Suprapubic skin (tissue), 4 donors: ENCODE results near the gene IQGAP3. TPM values are rescaled to one million over a fixed set of nuclear protein-coding genes. Genes with fewer than 3 reads are reported as not detected.

Experiments
- DNase-seq, 2 donors: peaks; one replicate each; pipeline ENCODE4 v3.0.0-alpha.2; 2019; ENCODE audit warnings: low spot score in 2 of 2
- H3K27ac ChIP-seq: fragments of 200-600 bp; sonication (generic); one replicate; pipeline ENCODE4 v1.5.1; 2019
- H3K27me3 ChIP-seq: fragments of 200-600 bp; sonication (generic); one replicate; pipeline ENCODE4 v1.5.1; 2019
- H3K36me3 ChIP-seq: fragments of 200-600 bp; sonication (generic); one replicate; pipeline ENCODE4 v1.5.1; 2019
- H3K4me1 ChIP-seq: fragments of 200-600 bp; sonication (generic); one replicate; pipeline ENCODE4 v1.5.1; 2019
- H3K4me3 ChIP-seq: fragments of 200-600 bp; sonication (generic); one replicate; pipeline ENCODE4 v1.5.1; 2019; ENCODE audit warnings: mild to moderate bottlenecking
- H3K9me3 ChIP-seq: fragments of 200-600 bp; sonication (generic); one replicate; pipeline ENCODE4 v1.5.1; 2019
- EP300 ChIP-seq: sonication (generic); formaldehyde crosslinking; IDR thresholded peaks from one replicate; pipeline ENCODE4 v1.6.1; 2017; ENCODE audit warnings: antibody characterized with exemption
- POLR2A ChIP-seq, 2 donors: fragments of 450-650 bp; IDR thresholded peaks; one replicate each; pipeline ENCODE4 v1.6.1; 2017; ENCODE audit warnings: antibody characterized with exemption in 2 of 2, mild to moderate bottlenecking in 2 of 2, moderate library complexity in 2 of 2
- POLR2AphosphoS5 ChIP-seq, 3 donors: sonication (generic); formaldehyde crosslinking; IDR thresholded peaks; one replicate each; pipeline ENCODE4 v1.6.1; 2017; ENCODE audit warnings: antibody characterized with exemption in 3 of 3
- WGBS: methylation state at CpG from one replicate; pipeline ENCODE4 v1.1.5; 2018; 5-methylcytosine and 5-hydroxymethylcytosine counted together
- total RNA-seq, 4 donors: library from RNA; depleted of rRNA; stranded (reverse); fragments of >200 nt; gene quantifications; one replicate each; pipeline ENCODE4 v1.1.0, GENCODE V29; 2016
- TF ChIP-seq, protein P1 (sequence below), 2 donors: fragments of 200-600 bp in 1 of 2; fragments of 450-650 bp in 1 of 2; sonication (generic) in 1 of 2; IDR thresholded peaks; one replicate each; pipeline ENCODE4 v1.5.1; 2016 to 2019; ENCODE audit warnings: antibody characterized with exemption in 2 of 2, mild to moderate bottlenecking in 1 of 2, moderate library complexity in 1 of 2

IQGAP3 gene
- total RNA-seq, 4 donors from 2014 or later: 2.2 to 5.7 (median 4.5) TPM

DNA sequence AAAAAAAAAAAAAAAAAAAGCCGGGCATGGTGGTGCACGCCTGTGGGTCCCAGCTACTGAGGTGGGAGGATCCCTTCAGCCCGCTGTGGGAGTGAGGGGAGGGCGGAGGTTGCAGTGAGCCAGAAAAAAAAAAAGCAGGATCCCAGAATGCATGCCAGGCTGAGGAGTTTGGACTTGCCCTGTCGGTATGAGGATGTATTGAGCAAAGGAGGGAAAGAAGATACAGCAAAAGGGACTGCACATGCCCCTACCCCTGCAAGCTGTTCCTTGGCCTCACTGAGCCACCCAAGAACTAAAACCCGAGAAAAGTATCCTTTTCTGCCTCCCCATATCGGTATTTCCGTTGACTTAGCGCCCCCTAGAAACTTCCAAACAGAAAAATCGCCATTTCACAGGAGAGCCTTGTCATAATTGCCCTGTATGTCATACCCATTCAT lies 30.2 kb upstream of the IQGAP3 start:
- TF ChIP-seq POLR2AphosphoS5 (IDR thresholded peaks at IDR 0.05) (no peak), EP300 (no peak), POLR2A (IDR thresholded peaks at IDR 0.05) (no peak)
- TF ChIP-seq, protein P1, sequence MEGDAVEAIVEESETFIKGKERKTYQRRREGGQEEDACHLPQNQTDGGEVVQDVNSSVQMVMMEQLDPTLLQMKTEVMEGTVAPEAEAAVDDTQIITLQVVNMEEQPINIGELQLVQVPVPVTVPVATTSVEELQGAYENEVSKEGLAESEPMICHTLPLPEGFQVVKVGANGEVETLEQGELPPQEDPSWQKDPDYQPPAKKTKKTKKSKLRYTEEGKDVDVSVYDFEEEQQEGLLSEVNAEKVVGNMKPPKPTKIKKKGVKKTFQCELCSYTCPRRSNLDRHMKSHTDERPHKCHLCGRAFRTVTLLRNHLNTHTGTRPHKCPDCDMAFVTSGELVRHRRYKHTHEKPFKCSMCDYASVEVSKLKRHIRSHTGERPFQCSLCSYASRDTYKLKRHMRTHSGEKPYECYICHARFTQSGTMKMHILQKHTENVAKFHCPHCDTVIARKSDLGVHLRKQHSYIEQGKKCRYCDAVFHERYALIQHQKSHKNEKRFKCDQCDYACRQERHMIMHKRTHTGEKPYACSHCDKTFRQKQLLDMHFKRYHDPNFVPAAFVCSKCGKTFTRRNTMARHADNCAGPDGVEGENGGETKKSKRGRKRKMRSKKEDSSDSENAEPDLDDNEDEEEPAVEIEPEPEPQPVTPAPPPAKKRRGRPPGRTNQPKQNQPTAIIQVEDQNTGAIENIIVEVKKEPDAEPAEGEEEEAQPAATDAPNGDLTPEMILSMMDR (IDR thresholded peaks at IDR 0.05): no peak
- 20% methylated on average over 10 of the region's 10 CpGs for WGBS
- peaks cover 13% of the 10 kb centered on the region for H3K36me3 ChIP-seq
- H3K9me3 ChIP-seq: no peaks in the 10 kb centered on the region
- no peak overlapping the region for H3K4me3 ChIP-seq
- H3K4me1 ChIP-seq: peaks cover 24% of the 10 kb centered on the region
- no peak overlapping the region for H3K27ac ChIP-seq
- no peak for DNase-seq
- H3K27me3 ChIP-seq: no peaks in the 10 kb centered on the region

DNA sequence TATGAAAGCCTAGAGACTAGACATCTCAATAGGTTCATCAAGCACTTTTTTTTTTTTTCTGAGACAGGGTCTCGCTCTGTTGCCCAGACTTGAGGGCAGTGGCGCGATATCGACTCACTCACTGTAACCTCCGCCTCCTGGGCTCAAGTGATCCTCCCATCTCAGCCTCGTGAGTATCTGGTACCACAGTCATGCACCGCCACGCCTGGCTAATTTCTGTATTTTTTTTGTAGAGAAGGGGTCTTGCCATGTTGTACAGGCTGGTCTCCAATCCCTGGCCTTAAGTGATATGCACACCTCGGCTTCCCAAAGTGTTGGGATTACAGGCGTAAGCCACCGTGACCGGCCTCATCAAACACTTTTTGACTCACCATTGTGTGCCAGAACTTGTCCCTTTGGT lies 29.5 kb upstream of the IQGAP3 start:
- Histone ChIP-seq H3K27me3 (no peaks in the 10 kb centered on the region), H3K4me3 (peak overlapping the region; percentile 67), H3K4me1 (peaks cover 24% of the 10 kb centered on the region), H3K27ac (peak overlapping the region; percentile 70), H3K9me3 (no peaks in the 10 kb centered on the region), H3K36me3 (peaks cover 20% of the 10 kb centered on the region)
- WGBS: 58% methylated on average over 12 of the region's 12 CpGs
- DNase-seq: no peak
- TF ChIP-seq EP300 (no peak), POLR2A (IDR thresholded peaks at IDR 0.05) (no peak)

DNA sequence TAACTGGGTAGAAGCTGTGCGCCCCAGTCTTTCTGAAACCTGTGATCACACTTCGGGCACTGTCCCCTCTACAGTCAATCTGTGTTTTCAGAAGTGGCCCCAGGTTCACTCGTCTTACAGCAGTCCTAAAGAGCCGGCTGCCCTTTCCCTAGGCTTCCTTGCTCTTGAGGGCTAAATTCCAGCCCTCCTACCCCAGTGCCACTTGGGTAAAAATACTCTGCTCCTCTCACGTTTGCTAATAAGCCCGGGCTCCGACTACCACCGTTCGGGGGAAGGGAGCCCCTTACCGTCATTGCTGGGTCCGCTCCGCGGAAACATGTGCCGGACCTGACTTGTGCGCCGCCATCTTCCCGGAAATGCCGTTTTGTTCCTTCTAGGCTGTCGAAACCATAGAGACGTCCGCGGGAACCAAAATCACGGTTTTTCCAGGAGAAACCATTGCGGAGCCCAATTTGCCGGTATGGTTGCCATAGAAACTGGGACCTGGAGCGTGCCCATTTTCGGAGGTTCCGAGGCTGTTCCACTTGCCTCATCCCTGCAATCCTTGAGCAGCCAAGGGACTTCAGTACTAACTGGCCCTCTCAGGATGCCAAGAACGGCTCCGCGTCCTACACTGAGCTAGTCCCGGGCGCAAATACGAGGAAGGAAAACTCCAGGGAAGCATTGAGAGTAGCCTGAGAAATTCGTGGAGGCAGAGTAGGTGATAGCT lies 28.9 kb upstream of the IQGAP3 start, which contains the start of gene GPATCH4:
GPATCH4 (minus strand) TSS at position 358 of the 709 bp plus-strand sequence.
- peak; percentile 89 to 90 for DNase-seq
- Histone ChIP-seq H3K4me3 (peak within 1 kb of the TSS; percentile 67), H3K9me3 (no peaks in the 10 kb centered on the region), H3K27me3 (no peaks in the 10 kb centered on the region), H3K4me1 (peaks cover 24% of the 10 kb centered on the region), H3K36me3 (peaks cover 26% of the 10 kb centered on the region), H3K27ac (peak within 1 kb of the TSS; percentile 70)
- no peak for TF ChIP-seq EP300
- peak in 1 of 3 donors; percentile 46 for TF ChIP-seq POLR2AphosphoS5 (IDR thresholded peaks at IDR 0.05)
- TF ChIP-seq, protein P1 (IDR thresholded peaks at IDR 0.05): no peak
- peak in 1 of 2 donors; percentile 43 for TF ChIP-seq POLR2A (IDR thresholded peaks at IDR 0.05)
- under 1% methylated on average over 22 of the region's 35 CpGs for WGBS

DNA sequence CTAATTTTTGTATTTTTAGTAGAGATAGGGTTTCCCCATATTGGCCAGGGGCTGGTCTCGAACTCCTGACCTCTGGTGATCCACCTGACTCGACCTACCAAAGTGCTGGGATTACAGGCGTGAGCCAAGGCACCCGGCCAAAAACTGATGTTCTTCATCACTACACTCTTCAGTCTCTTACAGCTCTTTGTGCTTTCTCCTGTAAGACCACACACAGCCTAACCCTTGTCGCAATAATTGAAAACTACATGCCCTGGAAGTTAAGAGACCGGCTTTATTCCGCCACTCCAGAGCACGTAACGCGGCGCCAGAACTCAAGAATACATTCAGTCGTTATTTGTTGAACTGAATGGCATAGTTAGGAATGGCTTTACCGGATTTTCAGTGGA lies 28.4 kb upstream of the IQGAP3 start:
- peaks cover 24% of the 10 kb centered on the region for H3K4me1 ChIP-seq
- no peak for DNase-seq
- 4% methylated on average over 13 of the region's 13 CpGs for WGBS
- H3K27ac ChIP-seq: peak overlapping the region; percentile 70
- no peaks in the 10 kb centered on the region for H3K27me3 ChIP-seq
- H3K4me3 ChIP-seq: peak overlapping the region; percentile 67
- TF ChIP-seq POLR2AphosphoS5 (IDR thresholded peaks at IDR 0.05) (no peak), POLR2A (IDR thresholded peaks at IDR 0.05) (no peak), EP300 (no peak)
- TF ChIP-seq, protein P1 (IDR thresholded peaks at IDR 0.05): no peak
- peaks cover 32% of the 10 kb centered on the region for H3K36me3 ChIP-seq
- H3K9me3 ChIP-seq: no peaks in the 10 kb centered on the region

DNA sequence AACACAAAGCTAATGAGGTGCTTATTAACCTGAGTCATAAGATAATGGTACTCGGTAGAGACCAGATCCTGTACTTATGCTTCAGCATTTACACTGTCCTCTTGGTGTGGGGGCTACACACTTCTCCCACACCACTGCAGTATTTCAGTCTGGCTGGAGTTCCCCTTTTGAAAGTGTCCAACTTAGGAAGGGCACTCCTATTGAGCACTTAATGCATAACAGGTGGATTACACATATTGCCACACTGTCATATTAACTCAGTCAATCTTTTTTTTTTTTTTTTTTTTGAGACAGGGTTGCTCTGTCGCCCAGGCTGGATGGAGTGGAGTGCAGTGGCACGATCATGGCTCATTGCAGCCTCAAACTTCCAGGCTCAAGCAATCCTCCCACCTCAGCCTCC lies 27.4 kb upstream of the IQGAP3 start:
- peaks cover 41% of the 10 kb centered on the region for H3K36me3 ChIP-seq
- 59% methylated on average over 3 of the region's 3 CpGs for WGBS
- no peaks in the 10 kb centered on the region for H3K9me3 ChIP-seq
- peaks cover 24% of the 10 kb centered on the region for H3K4me1 ChIP-seq
- no peak for DNase-seq
- no peak overlapping the region for H3K27ac ChIP-seq
- H3K27me3 ChIP-seq: no peaks in the 10 kb centered on the region
- no peak for TF ChIP-seq POLR2A (IDR thresholded peaks at IDR 0.05)
- no peak for TF ChIP-seq EP300
- no peak for TF ChIP-seq POLR2AphosphoS5 (IDR thresholded peaks at IDR 0.05)
- TF ChIP-seq, protein P1 (IDR thresholded peaks at IDR 0.05): no peak
- H3K4me3 ChIP-seq: no peak overlapping the region
